ENCODE results near the gene ZNF217.

DNA sequence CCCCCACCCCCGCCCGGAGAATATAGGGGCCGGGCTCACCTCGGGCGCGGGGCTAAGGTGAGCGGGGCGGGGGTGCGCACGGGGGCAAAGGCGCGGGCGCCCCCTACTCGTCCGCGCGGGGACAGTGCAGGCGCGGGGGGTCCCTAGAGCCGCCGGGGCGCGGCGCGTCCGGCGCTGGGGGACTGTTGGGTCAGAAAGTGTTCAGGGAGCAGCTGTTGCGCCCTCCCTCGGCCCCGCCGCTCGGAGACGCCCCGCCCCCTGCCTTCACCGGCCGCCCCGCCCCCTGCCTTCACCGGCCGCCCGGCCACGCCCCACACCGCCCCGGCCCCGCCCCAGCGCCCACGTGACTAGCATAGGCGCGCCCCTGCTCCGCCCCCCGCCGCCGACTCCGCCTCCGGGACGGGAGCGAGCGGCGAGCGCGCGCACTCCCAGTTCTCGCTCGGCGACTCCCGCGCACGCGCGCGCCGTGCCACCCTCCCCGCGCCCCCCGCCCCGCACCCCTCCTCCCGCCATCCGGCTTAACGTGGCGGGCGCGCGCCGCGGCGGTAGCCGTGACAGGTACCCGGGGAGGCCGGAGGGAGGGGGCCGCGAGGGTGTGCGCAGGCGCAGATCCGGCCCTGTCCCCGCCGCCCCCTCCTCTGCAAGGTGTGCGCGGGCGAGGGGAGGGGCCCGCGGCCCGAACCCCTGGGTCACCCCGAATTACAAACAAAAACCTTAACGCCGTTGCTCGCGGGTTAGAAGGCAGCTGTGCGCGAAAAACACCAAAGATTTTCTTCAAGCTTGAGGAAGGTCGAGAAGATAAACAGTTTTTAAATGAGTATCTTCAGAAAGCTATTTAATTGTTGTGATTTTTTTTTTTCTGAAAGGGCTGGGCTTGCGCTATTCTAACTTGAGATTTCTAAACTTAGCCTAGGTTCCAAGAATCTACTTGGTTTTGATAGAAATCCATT is 704 bp upstream of the ZNF217 start:
- TF ChIP-seq CTCF (IDR thresholded peaks at IDR 0.05; ENCODE audit: poor library complexity) (peak; percentile 40), EZH2 (IDR thresholded peaks at IDR 0.05; ENCODE audit: borderline replicate concordance) (no peak), EZH2phosphoT487 (IDR thresholded peaks at IDR 0.05; ENCODE audit: low read depth, severe bottlenecking, unreplicated experiment) (no peak)

All from hepatocyte (in vitro differentiated cells).